Activated B cell treated with CpG ODN at 0.5 μM for 24 hours (primary cell): Measurements from ENCODE around the gene LRCH1. TPM values are rescaled to one million over a fixed set of nuclear protein-coding genes. Genes with fewer than 3 reads are reported as not detected.

ENCODE experiments used
- ATAC-seq: fragments of 200-7000 bp; cut with Tn5 transposase; one replicate; pipeline ENCODE4 v1.10.0; 2021; ENCODE audit warnings: low read depth, mild to moderate bottlenecking, moderate library complexity
- CTCF ChIA-PET: fragments of 350-600 bp; sonication (Branson Sonifier 250); formaldehyde crosslinking; loops from one replicate; lab custom pipeline; 2021; ENCODE audit warnings: antibody characterized with exemption; lab: Charles Lee
- POLR2A ChIA-PET: fragments of 350-600 bp; sonication (Branson Sonifier 250); formaldehyde crosslinking; loops from one replicate; lab custom pipeline; 2021; ENCODE audit warnings: antibody characterized with exemption; lab: Charles Lee
- DNase-seq: peaks from one replicate; pipeline ENCODE4 v3.0.0; 2022
- H3K27ac Mint-ChIP-seq: one replicate; pipeline ENCODE4 v1.8.0; 2020; ENCODE audit warnings: mixed read lengths
- H3K27me3 Mint-ChIP-seq: one replicate; pipeline ENCODE4 v1.8.0; 2021; ENCODE audit warnings: mixed read lengths
- H3K36me3 Mint-ChIP-seq: one replicate; pipeline ENCODE4 v1.8.0; 2021; ENCODE audit warnings: low read depth, mixed read lengths
- H3K4me1 Mint-ChIP-seq: one replicate; pipeline ENCODE4 v1.8.0; 2021; ENCODE audit warnings: mixed read lengths
- H3K4me3 Mint-ChIP-seq: one replicate; pipeline ENCODE4 v1.8.0; 2020; ENCODE audit warnings: mild to moderate bottlenecking, mixed read lengths
- H3K9me3 Mint-ChIP-seq: one replicate; pipeline ENCODE4 v1.8.0; 2020; ENCODE audit warnings: mixed read lengths
- CTCF ChIP-seq: fragments of 200-600 bp; IDR thresholded peaks from one replicate; pipeline ENCODE4 v1.8.0; 2022; ENCODE audit warnings: antibody characterized with exemption, mild to moderate bottlenecking
- intact Hi-C: fragments of 100-400 bp; cut with micrococcal nuclease; formaldehyde crosslinking; loops from one replicate; pipeline ENCODE4 v1.15.1; 2024
- total RNA-seq: library from RNA; stranded (reverse); gene quantifications from 2 replicates; pipeline ENCODE4 v1.2.3, GENCODE V29; 2022

LRCH1 gene
- total RNA-seq, 1 donor from 2014 or later: 46.3 TPM

- Mint-ChIP-seq H3K9me3 (no peaks in the 10 kb centered on the region), H3K27me3 (no peaks in the 10 kb centered on the region), H3K27ac (peak overlapping the region; percentile 47), H3K36me3 (peaks cover 1% of the 10 kb centered on the region), H3K4me1 (peaks cover 89% of the 10 kb centered on the region), H3K4me3 (peak overlapping the region; percentile 13)
- no peak for ATAC-seq
- CTCF ChIA-PET: no interaction called here
- no peak for TF ChIP-seq CTCF
- intact Hi-C loops: loop anchor here (1.0 to 2.0 kb wide), 2 partner anchors 8 to 13 kb away; no protein-coding TSS in a partner anchor
- DNase-seq: no peak
- POLR2A ChIA-PET: interaction anchor here (0.5 kb wide), 1 partner anchor 33 kb away, joined by 4 read pairs; no protein-coding TSS in a partner anchor
Measured at GRCh38 chr13:46615888-46616531, 63.0 kb downstream of the LRCH1 start.

GRCh38 chr13:46617229-46617721, 64.3 kb downstream of the LRCH1 start:
- no peak for ATAC-seq
- H3K27ac Mint-ChIP-seq: peak overlapping the region; percentile 19
- TF ChIP-seq CTCF: no peak
- DNase-seq: no peak
- no peaks in the 10 kb centered on the region for H3K9me3 Mint-ChIP-seq
- no peak overlapping the region for H3K4me3 Mint-ChIP-seq
- peaks cover 93% of the 10 kb centered on the region for H3K4me1 Mint-ChIP-seq
- CTCF ChIA-PET: interaction anchor here (1.9 to 2.0 kb wide), 2 partner anchors 8 to 65 kb away, joined by 5 read pairs; no protein-coding TSS in a partner anchor
- H3K27me3 Mint-ChIP-seq: no peaks in the 10 kb centered on the region
- intact Hi-C loops: no loop called here
- POLR2A ChIA-PET: interaction anchor here (0.5 to 0.6 kb wide), 2 partner anchors 16 to 32 kb away, joined by 5 to 8 read pairs; no protein-coding TSS in a partner anchor
- peaks cover 1% of the 10 kb centered on the region for H3K36me3 Mint-ChIP-seq

GRCh38 chr13:46617885-46618284, 64.9 kb downstream of the LRCH1 start:
- Mint-ChIP-seq H3K36me3 (peaks cover 1% of the 10 kb centered on the region), H3K4me3 (no peak overlapping the region), H3K9me3 (no peaks in the 10 kb centered on the region), H3K27ac (peak overlapping the region; percentile 66), H3K27me3 (no peaks in the 10 kb centered on the region), H3K4me1 (peaks cover 94% of the 10 kb centered on the region)
- DNase-seq (no peak), ATAC-seq (no peak)
- intact Hi-C loops: loop anchor here (1.0 kb wide), 1 partner anchor 12 kb away; no protein-coding TSS in a partner anchor
- TF ChIP-seq CTCF: no peak
- POLR2A ChIA-PET: interaction anchor here (0.6 to 1.0 kb wide), 2 partner anchors 17 to 40 kb away, joined by 3 to 5 read pairs; no protein-coding TSS in a partner anchor
- CTCF ChIA-PET: interaction anchor here (1.0 to 2.0 kb wide), 3 partner anchors 9 to 66 kb away, joined by 3 to 5 read pairs (median 5); no protein-coding TSS in a partner anchor

GRCh38 chr13:46618694-46619254, 65.8 kb downstream of the LRCH1 start:
- CTCF ChIA-PET: interaction anchor here (1.0 to 2.0 kb wide), 3 partner anchors 10 to 67 kb away, joined by 3 to 5 read pairs (median 5); no protein-coding TSS in a partner anchor
- H3K27ac Mint-ChIP-seq: peak overlapping the region; percentile 84
- intact Hi-C loops: loop anchor here (1.0 kb wide), 1 partner anchor 12 kb away; no protein-coding TSS in a partner anchor
- ATAC-seq: no peak
- H3K4me3 Mint-ChIP-seq: peak overlapping the region; percentile 64
- DNase-seq: no peak
- TF ChIP-seq CTCF: no peak
- H3K9me3 Mint-ChIP-seq: no peaks in the 10 kb centered on the region
- H3K36me3 Mint-ChIP-seq: peaks cover under 1% of the 10 kb centered on the region
- no peaks in the 10 kb centered on the region for H3K27me3 Mint-ChIP-seq
- POLR2A ChIA-PET: interaction anchor here (0.6 to 1.0 kb wide), 5 partner anchors 8 to 41 kb away, joined by 3 to 8 read pairs (median 5); no protein-coding TSS in a partner anchor
- peaks cover 95% of the 10 kb centered on the region for H3K4me1 Mint-ChIP-seq
